CD4-positive, alpha-beta T cell treated with Interferon alpha-2 for 1 hour (primary cell): Measurements from ENCODE around the gene TTLL6.
"Not testable (repeated sequence)": the region's sequence is repeated elsewhere in the genome, so short reads cannot be mapped to it uniquely, and the experiment has no call there.

Source experiments
- DNase-seq, 2 donors: peaks; one replicate each; pipeline ENCODE4 v3.0.0-alpha.2; 2020 to 2022

TTLL6 gene

DNA sequence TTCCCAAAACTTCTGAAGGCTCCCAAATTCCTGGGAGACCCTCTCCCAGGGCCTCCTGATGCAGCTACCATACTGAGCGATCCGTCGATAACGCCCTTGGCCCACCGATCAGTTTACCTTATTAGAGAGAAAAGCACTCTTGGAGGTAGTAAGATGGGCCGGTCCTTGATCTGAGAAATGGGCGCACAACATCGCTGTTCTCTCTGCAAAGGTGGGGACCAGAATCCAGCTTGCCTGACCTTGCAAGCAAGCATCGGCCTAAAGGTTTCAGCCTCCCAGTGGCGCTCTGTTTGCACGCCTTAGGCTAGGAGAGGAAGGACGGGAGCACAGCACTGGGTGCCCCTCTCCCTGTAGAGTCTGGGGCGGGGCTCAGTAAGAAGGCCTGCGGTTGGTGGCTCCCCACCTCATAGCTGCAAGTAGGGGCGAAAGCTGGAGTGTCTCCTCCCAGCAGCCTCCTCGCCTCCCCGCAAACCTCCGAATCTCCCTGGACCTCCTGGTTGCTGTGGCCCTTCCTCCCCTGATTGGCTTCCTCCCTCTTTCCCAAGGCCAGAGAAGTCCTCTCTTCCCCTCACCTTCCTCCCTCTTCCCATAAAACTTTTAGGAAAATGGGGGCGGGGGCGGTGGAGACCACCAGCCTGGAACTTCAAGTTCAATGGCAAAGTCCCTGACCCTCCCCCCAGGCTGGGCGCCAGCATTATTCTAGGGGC, 94.7 kb downstream of the TTLL6 start, which contains the start of gene PRAC1:
TSS of gene PRAC1 (minus strand) at position 318 of the 707 bp plus-strand sequence. CDS start at position 192, 126 bp downstream.
- no peak for DNase-seq

DNA sequence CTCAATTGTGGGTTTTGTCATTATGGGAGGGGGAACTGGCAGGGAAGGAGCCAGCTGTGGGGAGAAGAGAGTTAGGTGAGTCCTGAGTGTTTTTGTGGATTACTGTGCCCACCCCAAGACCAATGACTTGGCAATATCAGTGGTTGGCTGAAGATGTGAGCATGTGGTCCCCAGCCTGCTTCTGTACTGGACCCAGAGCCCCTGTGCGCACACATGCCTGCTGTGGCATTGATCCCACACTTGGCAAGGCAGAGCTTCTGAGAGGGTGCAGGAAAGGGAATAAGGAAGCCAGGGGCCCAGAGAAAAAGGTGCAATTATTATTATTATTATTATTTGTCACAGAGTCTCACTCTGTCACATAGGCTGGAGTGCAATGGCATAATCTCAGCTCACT, 96.0 kb downstream of the TTLL6 start:
- no peak for DNase-seq

DNA sequence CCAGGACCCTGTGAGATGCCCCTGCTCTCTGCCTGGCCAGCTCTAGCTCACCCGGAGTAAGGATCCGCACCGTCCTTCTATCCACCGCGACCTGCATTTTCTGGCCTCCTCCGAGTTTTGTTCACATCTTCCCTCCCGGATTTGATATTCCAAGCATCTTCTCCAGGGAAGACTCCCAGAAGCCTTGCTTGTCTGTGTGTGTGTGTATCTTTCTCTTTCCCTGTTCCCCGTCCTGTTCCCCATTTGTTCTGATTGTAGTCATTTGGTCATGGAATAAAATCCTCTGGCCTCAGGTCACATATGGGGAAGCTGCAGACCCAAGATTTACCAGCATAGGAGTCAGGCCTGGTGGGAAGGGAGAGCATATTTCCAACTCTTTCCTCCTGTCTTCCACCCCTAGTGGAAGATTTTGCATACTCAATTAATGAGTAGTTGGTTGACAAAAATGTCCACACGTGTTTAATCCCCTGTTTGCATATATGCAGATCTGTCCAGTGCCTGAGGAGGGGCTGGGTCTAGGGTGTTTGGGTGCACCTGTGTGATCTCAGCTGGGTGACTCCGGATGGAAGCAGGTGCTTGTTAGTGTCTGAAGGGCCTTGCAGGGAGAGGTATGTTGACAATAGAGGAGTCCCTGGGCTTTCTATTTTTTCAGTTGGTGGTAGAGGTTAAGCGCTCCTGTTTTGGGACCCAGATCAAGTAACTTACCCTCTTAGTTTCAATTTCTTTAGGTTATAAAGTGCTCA, 96.6 kb downstream of the TTLL6 start:
- DNase-seq: no peak

DNA sequence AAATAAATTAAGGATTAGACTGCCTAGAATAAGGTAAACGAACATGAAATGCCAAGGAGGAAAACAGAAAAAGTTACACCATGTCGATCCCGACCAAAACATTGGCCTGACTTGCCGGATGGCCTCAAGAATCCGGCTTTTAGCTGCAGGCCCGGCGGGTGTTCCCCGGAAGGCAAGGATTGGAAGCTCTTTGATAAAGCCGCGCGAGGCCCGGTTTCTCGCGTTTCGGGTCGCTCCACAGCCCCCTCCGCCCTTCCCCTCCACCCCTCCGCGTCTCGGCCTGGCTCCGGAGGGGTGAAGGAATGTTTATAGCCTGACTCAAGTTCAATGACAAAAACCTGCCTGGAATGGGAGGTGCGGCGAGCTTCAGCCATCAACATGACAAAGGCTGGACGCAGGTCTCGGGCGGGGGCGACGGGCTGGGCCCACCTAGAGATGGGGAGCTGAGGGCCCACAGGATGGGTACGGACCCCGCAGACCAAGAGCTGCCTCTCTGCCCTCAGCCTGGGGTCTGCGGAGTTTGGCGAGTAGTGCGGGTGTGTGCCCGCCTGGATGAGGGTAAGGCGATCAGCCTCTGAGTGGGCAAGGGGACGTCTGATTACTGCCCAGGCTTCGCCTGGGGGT, 97.3 kb downstream of the TTLL6 start:
- DNase-seq: no peak

DNA sequence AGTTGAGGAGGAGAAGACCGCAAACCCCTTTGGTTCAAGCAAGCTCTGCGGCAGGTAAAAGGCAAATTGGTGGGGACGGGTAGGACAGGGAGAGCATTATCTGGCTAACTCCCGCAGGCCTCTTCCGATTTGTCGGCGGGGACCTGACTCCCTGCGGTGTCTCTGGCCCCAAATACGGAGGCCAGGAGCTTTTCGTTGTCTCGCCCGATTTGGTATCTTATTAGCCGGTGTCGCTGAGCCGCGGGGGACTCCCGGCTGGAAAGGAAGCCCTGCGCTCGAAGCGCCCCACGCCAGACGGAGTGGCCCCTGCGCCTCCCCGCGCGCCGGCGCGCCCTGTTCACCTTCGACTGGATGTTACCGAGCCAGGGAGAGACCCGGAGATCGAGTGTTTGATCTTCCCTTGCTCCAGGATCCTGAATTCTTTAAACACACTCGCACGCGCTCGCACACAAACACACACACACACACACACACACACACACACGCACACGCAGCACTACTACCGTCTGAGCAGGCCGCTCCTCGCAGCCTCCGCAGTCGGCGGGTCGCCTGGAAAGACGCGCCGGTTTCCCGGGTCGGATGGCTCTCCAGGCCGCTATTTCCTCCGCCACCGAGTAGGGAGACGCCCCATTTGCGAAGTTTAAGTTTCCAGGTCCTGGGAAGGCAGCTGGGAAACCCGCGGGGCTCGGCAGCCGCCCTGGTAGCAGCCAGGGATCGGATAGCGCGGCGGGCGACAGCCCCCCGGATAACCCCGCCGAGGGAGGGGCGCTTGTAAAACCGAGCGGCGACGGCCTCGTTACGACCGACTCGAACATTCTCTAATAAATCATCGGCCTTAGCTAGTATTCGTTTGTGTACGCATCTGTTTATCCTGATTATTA, 98.0 kb downstream of the TTLL6 start:
- no peak for DNase-seq

DNA sequence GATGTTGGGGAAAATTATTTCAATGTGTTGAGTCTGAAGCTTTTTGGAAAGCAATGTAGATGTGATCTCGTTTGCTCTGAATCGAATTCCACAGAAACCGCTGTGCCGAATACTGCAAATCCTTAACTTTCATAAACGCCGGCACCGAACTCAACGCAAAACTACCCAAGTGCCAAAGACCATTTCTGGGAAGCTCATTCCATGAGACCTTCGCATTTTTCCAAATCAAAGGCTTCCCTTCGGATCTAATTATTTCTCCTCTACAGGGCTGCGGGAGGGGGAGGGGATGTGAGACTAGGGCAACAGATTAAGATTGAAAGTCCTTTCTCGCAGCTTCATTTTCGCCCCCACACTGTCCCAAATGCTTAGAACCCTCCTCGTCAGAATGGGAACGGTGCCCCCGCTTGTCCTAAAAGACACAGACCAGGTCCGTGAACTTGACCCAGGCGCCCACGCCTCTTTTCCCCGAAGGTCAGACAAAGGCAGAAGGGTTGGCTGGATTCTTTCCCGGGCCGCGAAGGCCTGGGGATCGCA, 98.7 kb downstream of the TTLL6 start:
- DNase-seq: no peak

DNA sequence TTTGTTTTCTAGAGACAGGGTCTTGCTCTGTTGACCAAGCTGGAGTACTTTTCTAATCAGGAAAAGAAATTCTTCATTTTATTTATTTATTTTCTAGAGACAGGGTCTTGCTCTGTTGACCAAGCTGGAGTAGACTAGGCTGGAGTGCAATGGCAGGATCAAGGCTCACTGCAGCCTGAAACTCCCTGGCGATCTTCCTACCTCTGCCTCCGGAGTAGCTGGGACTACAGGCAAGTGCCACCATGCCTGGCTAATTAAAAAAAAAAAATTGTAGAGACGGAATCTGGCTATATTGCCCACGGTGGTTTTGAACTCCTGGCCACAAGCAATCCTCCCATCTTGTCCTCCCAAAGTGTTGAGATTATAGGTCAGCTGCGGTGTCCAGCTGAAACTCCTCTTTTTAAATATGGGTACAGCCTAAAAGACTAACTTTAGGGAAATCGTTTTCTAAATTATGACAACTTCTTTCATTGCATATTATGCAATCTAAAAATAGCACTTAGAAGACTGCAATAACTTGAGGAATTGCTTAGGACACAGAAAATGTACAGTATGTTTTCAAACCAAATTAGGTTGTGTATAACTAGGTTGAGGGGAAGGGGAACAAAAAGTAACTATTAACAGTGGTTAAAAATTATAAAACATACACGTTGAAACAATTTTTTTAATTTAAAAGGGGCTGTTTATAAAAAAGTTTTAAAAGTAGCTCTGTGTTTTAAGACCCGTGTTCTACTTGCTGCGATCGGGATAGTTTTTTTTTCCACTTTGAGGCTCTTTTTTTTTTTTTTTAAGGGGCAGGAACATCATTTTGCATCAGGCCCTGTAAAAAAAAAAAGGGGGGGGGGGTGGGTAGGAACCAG, 99.4 kb downstream of the TTLL6 start:
- no peak for DNase-seq

DNA sequence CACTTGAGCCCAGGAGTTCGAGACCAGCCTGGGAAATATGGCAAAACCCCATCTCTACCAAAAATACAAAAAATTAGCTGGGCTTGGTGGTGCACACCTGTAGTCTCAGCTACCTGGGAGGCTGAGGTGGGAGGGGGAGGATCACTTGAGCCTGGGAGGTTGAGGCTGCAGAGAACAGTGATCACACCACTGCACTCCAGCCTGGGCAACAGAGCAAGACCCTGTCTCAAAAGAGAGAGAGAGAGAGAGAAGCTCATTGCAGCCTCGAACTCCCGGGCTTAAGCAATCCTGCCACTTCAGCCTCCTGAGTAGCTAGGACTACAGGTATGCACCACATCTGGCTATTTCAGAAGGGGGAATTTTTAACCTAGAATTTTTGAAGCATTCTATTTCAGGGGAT, 100.5 kb downstream of the TTLL6 start:
- not testable (repeated sequence) for DNase-seq

DNA sequence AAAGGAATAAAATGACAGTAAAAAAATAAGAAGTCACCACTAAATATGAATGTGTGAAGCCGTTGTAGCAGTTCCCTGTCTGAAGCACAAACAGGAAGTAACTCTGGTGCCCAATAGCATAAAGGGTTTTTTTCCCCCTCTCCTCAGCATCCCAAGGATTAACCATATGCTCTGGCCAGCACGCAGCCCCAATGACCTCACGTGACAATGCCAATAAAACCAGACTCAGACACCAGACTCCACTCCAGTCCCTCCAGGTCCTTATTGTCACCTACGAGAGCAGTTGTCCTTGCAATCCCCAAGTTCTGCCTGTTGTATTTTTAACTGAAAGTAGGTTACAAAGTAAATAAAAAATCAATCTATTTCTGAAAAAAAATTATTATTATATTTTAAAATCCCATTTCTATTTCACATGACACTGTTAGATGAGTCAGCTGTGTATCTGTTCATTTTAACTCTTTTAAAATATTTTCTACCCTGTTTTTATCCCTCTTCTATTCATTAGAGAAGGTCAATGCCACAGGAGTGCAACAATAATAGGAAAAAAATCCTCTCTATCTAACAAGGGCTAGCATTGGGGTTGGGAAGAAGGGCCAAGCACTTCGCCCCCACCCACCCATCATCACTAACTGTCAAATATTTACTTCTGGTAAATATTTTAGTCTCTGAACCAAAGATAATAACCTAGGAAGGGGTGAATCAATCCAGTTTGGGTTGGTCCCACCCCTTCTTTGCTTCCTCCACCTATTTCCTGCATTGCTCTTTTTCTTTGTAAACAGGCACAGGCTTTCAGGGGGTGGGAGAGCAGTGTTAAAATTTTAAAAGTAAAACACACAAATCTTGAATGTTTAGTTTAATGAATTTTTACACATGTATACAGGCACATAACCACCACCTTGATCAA, 101.3 kb downstream of the TTLL6 start:
- DNase-seq: no peak
